CD4-positive, alpha-beta T cell (primary cell): ENCODE measurements around the gene KDM3B. TPM values are rescaled to one million over a fixed set of nuclear protein-coding genes. Genes with fewer than 3 reads are reported as not detected.

ENCODE experiments used
- ATAC-seq: fragments of 200-7000 bp; cut with Tn5 transposase; one replicate; pipeline ENCODE4 v1.10.0; 2022; ENCODE audit warnings: mild to moderate bottlenecking; ENCODE audit not compliant: poor library complexity
- CTCF ChIA-PET: fragments of 350-600 bp; sonication (Branson Sonifier 250); formaldehyde crosslinking; loops from one replicate; lab custom pipeline; 2021; ENCODE audit warnings: antibody characterized with exemption, inconsistent platforms; lab: Charles Lee
- POLR2A ChIA-PET: fragments of 350-600 bp; sonication (Branson Sonifier 250); formaldehyde crosslinking; loops from one replicate; lab custom pipeline; 2021; ENCODE audit warnings: antibody characterized with exemption, inconsistent platforms; lab: Charles Lee
- DNase-seq, 14 experiments: peaks; one replicate each; pipeline ENCODE4 v3.0.0-alpha.2; 2013 to 2020; ENCODE audit warnings: mixed read lengths in 2 of 14
- H3K27ac ChIP-seq, 2 donors: one replicate each; pipeline versions ENCODE4 v1.5.1 to v1.7.0; 2013; ENCODE audit warnings: low read length in 2 of 2, low read depth in 1 of 2, mild to moderate bottlenecking in 1 of 2
- H3K27me3 ChIP-seq, 2 experiments: 1 replicate in 1 of 2; 2 replicates in 1 of 2; pipeline versions ENCODE4 v1.6.1 to v1.7.0; 2013; ENCODE audit warnings: low read length in 2 of 2, control low read depth in 1 of 2, mild to moderate bottlenecking in 1 of 2, moderate library complexity in 1 of 2; ENCODE audit not compliant: insufficient read depth in 2 of 2, control insufficient read depth in 1 of 2
- H3K36me3 ChIP-seq: one replicate; pipeline ENCODE4 v1.6.1; 2013; ENCODE audit warnings: low read length, control low read depth; ENCODE audit not compliant: insufficient read depth
- H3K4me1 ChIP-seq: one replicate; pipeline ENCODE4 v1.6.1; 2013; ENCODE audit warnings: low read length, control low read depth; ENCODE audit not compliant: insufficient read depth
- H3K4me3 ChIP-seq: one replicate; pipeline ENCODE4 v1.5.1; 2013; ENCODE audit warnings: mild to moderate bottlenecking, low read length, moderate library complexity
- H3K9me3 ChIP-seq, 2 experiments: 1 replicate in 1 of 2; 2 replicates in 1 of 2; pipeline versions ENCODE4 v1.6.1 to v1.7.0; 2013; ENCODE audit warnings: low read length in 2 of 2, mild to moderate bottlenecking in 2 of 2, control low read depth in 1 of 2, moderate library complexity in 1 of 2; ENCODE audit not compliant: control insufficient read depth in 1 of 2, insufficient read depth in 1 of 2
- H3K27ac Mint-ChIP-seq: one replicate; pipeline ENCODE4 v1.8.0; 2020; ENCODE audit warnings: mixed read lengths
- H3K27me3 Mint-ChIP-seq: one replicate; pipeline ENCODE4 v1.8.0; 2021; ENCODE audit warnings: mixed read lengths
- H3K36me3 Mint-ChIP-seq: one replicate; pipeline ENCODE4 v1.8.0; 2021; ENCODE audit warnings: low read depth, mixed read lengths
- H3K4me1 Mint-ChIP-seq: one replicate; pipeline ENCODE4 v1.8.0; 2021; ENCODE audit warnings: low read depth, mixed read lengths
- H3K4me3 Mint-ChIP-seq: one replicate; pipeline ENCODE4 v1.8.0; 2020; ENCODE audit warnings: mild to moderate bottlenecking, mixed read lengths
- H3K9me3 Mint-ChIP-seq: one replicate; pipeline ENCODE4 v1.8.0; 2020; ENCODE audit warnings: mixed read lengths
- intact Hi-C, 2 experiments: fragments of 100-400 bp; cut with DNase I in 1 of 2; cut with micrococcal nuclease in 1 of 2; formaldehyde crosslinking; loops; one replicate each; pipeline versions ENCODE4 v1.15.1 to v1.9.0; 2023 to 2025; cut with DNase I, micrococcal nuclease
- polyA plus RNA-seq, 2 donors: library from polyadenylated mRNA; unstranded; fragments of 120-200 nt; gene quantifications; one replicate each; pipeline ENCODE4 v1.2.1, GENCODE V29; 2013
- total RNA-seq, 174 experiments: library from RNA in 2 of 174; stranded (reverse) in 2 of 174; gene quantifications; one replicate each; pipeline ENCODE4 v1.2.3 and lab custom pipeline; 2021 to 2026
- TF ChIP-seq, protein P1 (sequence below): fragments of 200-600 bp; IDR thresholded peaks from one replicate; pipeline ENCODE4 v1.8.0; 2022; ENCODE audit warnings: antibody characterized with exemption, mild to moderate bottlenecking

KDM3B gene, protein sequence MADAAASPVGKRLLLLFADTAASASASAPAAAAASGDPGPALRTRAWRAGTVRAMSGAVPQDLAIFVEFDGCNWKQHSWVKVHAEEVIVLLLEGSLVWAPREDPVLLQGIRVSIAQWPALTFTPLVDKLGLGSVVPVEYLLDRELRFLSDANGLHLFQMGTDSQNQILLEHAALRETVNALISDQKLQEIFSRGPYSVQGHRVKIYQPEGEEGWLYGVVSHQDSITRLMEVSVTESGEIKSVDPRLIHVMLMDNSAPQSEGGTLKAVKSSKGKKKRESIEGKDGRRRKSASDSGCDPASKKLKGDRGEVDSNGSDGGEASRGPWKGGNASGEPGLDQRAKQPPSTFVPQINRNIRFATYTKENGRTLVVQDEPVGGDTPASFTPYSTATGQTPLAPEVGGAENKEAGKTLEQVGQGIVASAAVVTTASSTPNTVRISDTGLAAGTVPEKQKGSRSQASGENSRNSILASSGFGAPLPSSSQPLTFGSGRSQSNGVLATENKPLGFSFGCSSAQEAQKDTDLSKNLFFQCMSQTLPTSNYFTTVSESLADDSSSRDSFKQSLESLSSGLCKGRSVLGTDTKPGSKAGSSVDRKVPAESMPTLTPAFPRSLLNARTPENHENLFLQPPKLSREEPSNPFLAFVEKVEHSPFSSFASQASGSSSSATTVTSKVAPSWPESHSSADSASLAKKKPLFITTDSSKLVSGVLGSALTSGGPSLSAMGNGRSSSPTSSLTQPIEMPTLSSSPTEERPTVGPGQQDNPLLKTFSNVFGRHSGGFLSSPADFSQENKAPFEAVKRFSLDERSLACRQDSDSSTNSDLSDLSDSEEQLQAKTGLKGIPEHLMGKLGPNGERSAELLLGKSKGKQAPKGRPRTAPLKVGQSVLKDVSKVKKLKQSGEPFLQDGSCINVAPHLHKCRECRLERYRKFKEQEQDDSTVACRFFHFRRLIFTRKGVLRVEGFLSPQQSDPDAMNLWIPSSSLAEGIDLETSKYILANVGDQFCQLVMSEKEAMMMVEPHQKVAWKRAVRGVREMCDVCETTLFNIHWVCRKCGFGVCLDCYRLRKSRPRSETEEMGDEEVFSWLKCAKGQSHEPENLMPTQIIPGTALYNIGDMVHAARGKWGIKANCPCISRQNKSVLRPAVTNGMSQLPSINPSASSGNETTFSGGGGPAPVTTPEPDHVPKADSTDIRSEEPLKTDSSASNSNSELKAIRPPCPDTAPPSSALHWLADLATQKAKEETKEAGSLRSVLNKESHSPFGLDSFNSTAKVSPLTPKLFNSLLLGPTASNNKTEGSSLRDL (N-terminal part only)
- total RNA-seq (10 to 100 TPM; 59.5 to 66.0 TPM), total RNA-seq (lab: John Stamatoyannopoulos, UW) (94.8 to 264 (median 177) reads per million in 172 experiments)
- 47.1 TPM for polyA plus RNA-seq (2013, experiment 1 of 2)
- 54.4 TPM for polyA plus RNA-seq (2013, experiment 2 of 2)

DNA sequence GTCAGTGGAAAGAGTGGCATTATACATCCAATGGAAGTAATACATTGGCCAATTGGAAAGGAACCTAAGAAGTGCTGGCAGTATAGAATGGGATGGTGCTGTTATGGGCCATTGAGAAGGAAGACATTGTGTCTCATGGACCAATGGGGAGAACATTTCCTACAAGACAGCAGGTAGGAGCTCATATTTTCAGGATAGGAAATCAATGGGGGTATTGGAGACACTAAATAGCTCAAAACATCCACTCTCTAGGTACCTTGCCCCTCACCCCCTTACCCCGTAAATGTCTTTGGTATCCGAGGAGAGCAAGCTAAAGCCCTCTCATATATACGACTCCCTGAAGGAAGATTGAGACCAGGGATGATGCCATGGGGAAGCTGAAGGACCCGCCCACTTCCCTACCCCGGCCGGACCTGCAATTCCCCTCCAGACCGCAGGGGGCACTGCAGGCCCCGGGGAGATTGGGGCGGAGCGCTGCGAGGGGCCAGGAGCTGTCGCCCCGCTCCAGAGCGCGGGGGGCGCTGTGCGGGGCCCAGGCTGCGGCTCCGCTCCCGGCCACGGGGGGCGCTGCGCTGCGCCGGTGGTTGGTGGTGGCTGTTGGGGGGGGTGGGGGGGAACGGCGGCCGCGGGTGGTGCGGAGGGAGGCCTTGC lies at the start of gene KDM3B:
Gene KDM3B (plus strand): TSS at position 615 of the 651 bp plus-strand sequence. CDS start 111 bp downstream, outside the sequence.
- Histone ChIP-seq H3K4me1 (peaks cover 24% of the 10 kb centered on the region), H3K9me3 (peaks cover 0 to 4% of the 10 kb centered on the region in 2 experiments), H3K36me3 (peaks cover 4% of the 10 kb centered on the region), H3K4me3 (peak within 1 kb of the TSS; percentile 99), H3K27ac (peak within 1 kb of the TSS; percentile 84 to 89), H3K27me3 (no peaks in the 10 kb centered on the region)
- H3K27ac Mint-ChIP-seq, result peak within 1 kb of the TSS; percentile 94
- H3K4me1 Mint-ChIP-seq, result peaks cover 42% of the 10 kb centered on the region
- peaks cover 42% of the 10 kb centered on the region for H3K36me3 Mint-ChIP-seq
- intact Hi-C loops, result loop anchor here (1.0 to 10.0 kb wide), 9 partner anchors 13 to 843 kb away; partner anchors contain the start of genes CDC23 (in 2 of the 2), ETF1 (in 2 of the 2), FAM53C (in 2 of the 2) and BRD8 (in 1 of the 2)
- ATAC-seq (peak; percentile 83), DNase-seq (peak; percentile 82 to 97 (median 91))
- POLR2A ChIA-PET, result interaction anchor here (0.6 to 8.5 kb wide), 15 partner anchors 10 to 1087 kb away, joined by 3 to 293 read pairs (median 4); partner anchors contain the start of genes BRD8, CDC23, CDC25C and DNAJC18
- TF ChIP-seq, protein P1, sequence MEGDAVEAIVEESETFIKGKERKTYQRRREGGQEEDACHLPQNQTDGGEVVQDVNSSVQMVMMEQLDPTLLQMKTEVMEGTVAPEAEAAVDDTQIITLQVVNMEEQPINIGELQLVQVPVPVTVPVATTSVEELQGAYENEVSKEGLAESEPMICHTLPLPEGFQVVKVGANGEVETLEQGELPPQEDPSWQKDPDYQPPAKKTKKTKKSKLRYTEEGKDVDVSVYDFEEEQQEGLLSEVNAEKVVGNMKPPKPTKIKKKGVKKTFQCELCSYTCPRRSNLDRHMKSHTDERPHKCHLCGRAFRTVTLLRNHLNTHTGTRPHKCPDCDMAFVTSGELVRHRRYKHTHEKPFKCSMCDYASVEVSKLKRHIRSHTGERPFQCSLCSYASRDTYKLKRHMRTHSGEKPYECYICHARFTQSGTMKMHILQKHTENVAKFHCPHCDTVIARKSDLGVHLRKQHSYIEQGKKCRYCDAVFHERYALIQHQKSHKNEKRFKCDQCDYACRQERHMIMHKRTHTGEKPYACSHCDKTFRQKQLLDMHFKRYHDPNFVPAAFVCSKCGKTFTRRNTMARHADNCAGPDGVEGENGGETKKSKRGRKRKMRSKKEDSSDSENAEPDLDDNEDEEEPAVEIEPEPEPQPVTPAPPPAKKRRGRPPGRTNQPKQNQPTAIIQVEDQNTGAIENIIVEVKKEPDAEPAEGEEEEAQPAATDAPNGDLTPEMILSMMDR, result peak; percentile 90
- H3K4me3 Mint-ChIP-seq, result peak within 1 kb of the TSS; percentile 95
- H3K27me3 Mint-ChIP-seq, result no peaks in the 10 kb centered on the region
- H3K9me3 Mint-ChIP-seq, result no peaks in the 10 kb centered on the region
- CTCF ChIA-PET, result interaction anchor here (0.6 to 6.3 kb wide), 41 partner anchors 8 to 1051 kb away, joined by 3 to 248 read pairs (median 4); partner anchors contain the start of genes BRD8, CDC23, CDC25C and EGR1

DNA sequence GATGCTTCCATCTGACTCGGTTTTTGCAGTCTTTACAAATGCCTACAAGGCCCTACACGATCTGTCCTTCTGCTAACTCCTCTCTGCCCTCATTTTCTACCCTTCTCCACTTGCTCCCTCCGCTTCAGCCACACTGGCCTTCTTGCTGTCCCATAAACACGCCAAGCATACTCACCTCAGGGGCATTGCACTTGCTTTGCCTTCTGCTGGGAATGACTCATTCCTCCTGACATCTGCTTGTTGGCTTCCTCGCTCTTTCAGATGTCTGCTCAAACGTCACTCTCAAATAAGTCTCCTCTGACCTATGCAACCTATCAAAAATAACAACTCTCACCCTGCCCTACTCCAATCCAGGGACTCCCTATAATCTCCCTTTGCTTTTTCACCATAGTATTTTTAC lies 49.1 kb upstream of the KDM3B start:
- Mint-ChIP-seq H3K27ac (no peak overlapping the region), H3K36me3 (no peaks in the 10 kb centered on the region), H3K4me1 (no peaks in the 10 kb centered on the region), H3K4me3 (no peak overlapping the region), H3K9me3 (no peaks in the 10 kb centered on the region), H3K27me3 (no peaks in the 10 kb centered on the region)
- intact Hi-C loops, result no loop called here
- Histone ChIP-seq H3K9me3 (no peaks in the 10 kb centered on the region), H3K4me3 (no peak overlapping the region), H3K36me3 (no peaks in the 10 kb centered on the region), H3K27ac (no peak overlapping the region), H3K27me3 (no peaks in the 10 kb centered on the region), H3K4me1 (no peaks in the 10 kb centered on the region)
- TF ChIP-seq, protein P1, result no peak
- DNase-seq (no peak), ATAC-seq (no peak)
- ChIA-PET CTCF (no interaction called here), POLR2A (no interaction called here)
